HG02970 (cell line): Measurements from ENCODE around the gene TANC1.
"Not testable (repeated sequence)": the region's sequence is repeated elsewhere in the genome, so short reads cannot be mapped to it uniquely, and the experiment has no call there.

Experiments used
- ATAC-seq: cut with Tn5 transposase; IDR thresholded peaks from one replicate; pipeline ENCODE4 v1.9.1; 2021; ENCODE audit warnings: mild to moderate bottlenecking, moderate library complexity, moderate number of reproducible peaks; ENCODE audit not compliant: unreplicated experiment, low FRiP score

The TANC1 gene

DNA sequence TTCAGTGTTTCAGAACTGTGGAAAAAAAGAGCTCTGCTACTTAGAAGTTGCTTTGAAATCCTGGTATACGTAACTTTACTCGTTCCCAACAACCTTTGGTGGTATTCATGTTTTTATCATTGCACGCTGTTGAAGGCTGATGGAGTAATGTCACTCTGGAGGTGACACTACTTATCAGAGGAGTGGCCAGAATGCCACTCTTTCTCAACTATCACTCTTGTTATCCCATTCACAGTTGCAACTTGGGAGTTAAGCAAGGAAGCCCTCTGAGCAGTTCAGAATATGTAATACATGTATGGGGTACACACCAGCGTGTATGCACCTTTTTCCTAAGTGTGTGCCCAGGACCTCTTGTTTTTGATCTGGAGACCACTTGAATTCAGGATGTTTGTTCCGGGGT lies 53.6 kb downstream of the TANC1 start:
- no peak for ATAC-seq

DNA sequence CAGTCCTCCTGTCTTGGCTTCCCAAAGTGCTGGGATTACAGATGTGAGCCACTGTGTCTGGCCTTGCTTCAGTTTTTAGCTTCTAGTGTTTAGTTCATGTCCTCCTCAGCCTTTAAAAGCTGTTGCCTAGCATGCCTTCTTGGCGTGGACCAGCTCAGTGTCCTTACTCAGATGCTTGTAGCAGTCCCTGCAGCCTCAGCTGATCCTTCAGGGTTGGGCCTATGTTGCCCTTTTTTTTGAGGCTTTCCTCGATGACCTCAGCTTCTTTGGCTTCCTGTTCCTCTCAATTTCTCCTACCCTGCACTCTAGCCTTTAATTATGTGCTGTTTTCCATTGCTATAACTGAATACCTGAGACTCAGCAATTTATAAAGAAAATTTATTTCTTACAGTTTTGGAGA lies 57.7 kb downstream of the TANC1 start:
- no peak for ATAC-seq

DNA sequence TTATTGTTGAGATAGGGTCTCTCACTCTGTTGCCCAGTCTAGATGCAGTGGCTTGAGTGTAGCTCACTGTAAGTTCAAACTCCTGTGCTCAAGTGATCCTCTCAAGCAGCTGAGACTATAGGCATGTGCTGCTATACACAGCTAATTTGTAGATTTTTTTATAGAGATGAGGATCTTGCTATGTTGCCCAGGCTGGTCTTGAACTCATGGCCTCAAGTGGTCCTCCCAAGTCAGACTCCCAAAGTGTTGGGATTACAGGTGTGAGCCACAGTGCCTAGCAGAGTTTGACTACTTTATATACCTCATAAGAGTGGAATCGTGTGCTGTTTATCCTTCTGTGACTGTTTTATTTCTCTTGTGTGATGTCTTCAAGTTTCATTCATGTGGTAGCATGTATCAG lies 60.3 kb downstream of the TANC1 start:
- ATAC-seq, result no peak

DNA sequence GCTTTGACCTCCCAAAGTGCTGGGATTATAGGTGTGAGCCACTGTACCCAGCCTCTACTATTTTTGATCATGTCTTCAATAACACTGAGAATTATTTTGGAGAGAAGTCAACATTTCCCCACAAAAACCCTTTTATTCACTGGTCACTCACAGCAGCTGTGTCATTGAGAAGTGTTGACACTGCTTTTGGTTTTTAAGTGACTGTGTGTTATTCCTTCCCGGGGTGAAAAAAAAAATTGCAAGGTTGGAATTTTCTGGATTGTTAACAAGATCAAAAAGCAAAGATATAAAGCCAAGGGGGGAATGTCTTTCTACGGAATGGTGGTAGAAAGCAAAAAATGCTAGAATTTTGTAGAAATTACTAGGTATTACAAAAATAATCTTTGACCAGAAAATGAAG lies 61.5 kb downstream of the TANC1 start:
- no peak for ATAC-seq

DNA sequence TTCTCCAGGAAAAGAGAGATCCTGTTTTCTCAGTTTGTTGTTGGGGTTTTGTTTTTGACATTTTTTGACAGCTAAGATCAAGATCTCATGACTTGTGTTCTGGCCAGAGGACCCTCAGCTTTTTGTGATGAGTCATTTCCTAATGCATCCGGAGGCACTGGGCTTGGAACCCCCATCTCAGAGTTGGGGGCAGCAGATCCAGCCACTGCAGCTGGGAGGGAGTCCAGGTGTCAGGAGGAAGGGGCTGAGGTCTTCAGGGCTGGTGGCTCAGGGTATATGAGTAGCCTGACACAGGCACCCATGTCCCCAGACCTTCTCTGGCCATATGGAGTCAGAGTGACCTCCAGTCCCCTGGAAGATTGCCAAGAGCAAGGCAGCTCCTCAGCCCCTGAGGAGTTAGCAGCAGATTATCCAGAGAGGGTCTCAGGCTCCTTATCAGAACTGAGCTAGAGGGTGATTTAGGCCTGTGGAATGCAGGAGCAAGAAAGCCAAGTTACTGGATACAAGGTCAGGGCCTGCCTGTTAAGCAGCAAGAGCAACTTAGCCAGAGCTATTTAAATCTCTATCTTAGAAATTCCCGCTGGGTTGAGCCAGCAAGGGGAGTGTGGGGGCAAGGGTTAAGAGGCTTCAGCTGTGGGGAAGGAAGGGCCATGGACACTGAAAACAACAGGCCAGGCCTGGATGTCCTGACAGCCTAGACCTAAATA lies 62.4 kb downstream of the TANC1 start:
- ATAC-seq, result no peak

DNA sequence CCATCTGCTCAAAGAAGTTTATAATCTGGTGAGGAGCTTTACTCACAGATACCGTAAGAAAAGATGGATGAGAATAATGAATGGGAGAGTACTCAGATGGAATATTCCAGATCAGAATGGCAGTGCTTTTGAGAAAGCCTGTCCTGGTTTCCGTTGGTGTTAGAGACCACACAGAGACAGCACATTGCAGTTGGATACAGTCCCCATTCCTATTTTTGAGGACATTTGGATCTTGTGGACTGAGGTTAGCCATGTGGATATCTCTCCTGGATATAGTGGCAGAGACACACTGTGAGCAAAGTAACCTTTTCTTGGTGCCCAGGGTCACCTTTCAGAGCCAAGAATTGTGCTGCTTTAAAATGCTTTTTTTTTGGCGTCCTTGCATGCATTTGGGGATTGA lies 63.7 kb downstream of the TANC1 start:
- ATAC-seq, result no peak

DNA sequence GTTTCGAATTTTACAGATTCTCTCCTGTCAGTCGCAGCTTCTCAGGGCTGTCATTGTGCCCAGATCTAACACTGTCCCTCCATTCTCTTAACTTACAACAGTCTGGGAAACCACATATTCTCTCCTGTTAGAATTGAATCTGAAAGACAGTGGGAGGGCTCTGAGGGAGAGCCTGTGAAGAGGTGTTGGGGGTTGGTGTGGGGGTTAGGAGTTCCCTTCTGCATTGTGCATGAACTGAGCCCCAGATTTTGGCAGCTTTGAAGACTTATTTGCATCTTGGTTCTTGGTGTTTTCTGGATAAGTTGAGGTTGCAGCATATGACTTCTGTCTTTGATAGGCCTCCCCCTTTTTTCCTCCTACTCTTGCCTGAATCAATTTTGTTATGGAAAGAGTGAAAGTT lies 64.1 kb downstream of the TANC1 start:
- ATAC-seq, result no peak

DNA sequence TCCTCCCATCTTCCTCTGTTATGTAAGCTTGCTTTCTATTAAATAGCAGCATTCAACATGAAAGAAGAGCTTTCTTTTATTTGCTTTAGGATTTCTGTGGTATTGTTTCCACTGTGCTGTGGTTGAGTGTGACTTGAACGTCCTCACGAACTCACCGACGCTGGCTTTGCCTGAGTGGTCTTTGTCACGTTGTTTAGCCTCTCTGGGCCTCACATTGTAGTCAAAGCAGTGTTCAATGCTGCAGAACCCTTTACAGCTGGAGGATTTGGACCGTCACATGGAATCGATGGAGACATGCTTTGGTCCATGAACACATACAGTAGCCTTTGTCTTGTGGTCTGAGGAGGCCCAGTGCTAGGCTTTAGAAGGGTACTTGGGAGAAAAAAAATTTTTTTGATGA lies 66.3 kb downstream of the TANC1 start:
- no peak for ATAC-seq

DNA sequence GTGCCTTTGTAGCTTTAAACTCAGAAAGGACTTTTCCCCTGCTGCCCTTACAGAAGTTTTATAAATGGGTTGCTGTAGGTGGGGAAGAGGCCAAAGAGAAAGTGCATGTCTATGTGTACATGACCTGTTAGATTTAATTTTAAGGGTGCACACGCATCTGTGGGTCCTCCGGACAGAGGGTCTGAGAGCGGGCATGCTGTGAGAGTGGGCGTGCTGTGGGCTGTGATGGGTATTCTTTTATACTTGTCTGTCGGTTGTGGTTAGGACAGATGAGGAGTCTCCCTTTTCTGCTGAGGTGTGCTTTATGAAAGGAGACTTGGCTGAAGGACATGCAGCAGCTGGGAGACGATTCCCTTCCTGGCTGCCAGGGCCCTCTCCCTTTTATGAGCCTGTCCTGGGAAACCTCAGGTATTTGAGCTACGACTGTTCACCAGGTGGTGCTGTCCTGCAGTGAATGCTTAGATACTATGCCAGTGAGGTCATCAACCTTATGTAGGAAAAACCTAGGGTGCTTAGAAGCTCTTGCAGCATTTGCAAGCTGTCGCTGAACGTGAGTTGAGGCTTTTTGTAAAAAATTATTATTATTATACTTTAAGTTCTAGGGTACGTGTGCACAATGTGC lies 67.5 kb downstream of the TANC1 start:
- ATAC-seq, result no peak

DNA sequence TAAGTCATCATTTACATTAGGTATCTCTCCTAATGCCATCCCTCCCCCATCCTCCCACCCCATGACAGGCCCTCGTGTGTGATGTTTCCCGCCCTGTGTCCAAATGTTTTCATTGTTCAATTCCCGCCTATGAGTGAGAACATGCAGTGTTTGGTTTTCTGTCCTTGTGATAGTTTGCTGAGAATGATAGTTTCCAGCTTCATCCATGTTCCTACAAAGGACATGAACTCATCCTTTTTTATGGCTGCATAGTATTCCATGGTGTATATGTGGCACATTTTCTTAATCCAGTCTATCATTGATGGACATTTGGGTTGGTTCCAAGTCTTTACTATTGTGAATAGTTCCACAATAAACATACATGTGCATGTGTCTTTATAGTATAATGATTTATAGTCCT lies 68.0 kb downstream of the TANC1 start:
- ATAC-seq, result not testable (repeated sequence)

DNA sequence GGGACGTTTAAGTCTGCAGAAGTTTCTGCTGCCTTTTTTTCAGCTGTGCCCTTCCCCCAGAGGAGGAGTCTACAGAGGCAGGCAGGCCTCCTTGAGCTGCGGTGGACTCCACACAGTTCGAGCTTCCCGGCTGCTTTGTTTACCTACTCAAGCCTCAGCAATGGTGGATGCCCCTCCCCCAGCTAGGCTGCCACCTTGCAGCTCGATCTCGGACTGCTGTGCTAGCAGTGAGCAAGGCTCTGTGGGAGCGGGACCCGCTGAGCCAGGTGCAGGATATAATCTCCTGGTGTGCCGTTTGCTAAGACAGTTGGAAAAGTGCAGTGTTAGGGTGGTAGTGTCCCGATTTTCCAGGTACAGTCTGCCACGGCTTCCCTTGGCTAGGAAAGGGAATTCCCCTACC lies 72.9 kb downstream of the TANC1 start:
- ATAC-seq, result not testable (repeated sequence)

DNA sequence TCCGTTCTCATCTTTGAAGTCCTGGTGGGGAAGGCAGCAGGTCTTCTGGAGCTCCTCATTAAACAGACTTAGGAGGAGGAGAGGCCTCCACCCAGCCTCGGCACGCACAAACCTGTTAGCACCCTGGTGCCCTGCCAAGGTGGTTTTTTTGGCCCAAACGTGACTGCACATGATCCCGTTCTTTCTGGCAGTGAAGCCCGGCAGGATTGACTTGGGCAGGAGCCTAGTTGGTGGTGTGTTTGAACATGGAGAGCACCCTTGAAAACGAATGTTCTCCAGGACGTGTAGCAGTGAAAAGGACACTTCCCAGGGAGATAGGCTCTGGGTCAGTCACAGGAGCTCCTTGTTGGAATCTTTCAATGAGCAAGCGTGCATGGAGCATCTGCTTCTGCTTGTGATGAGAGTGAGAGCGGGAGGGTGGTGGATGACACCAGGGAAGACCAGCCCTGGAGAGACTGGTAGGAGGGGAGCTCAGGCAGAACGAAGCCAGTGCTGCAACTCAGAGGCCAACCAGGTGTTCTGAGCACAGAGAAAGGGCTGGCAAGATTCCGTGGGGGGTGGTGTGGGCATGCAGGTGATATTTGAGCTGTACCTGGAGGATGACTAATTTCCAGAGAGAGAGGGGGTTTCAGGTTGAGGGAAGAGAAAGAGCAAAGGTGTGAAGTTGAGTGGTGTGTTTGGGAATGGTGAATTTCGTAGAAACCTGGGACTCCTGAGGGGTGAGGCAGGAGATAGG lies 73.8 kb downstream of the TANC1 start:
- ATAC-seq, result no peak

DNA sequence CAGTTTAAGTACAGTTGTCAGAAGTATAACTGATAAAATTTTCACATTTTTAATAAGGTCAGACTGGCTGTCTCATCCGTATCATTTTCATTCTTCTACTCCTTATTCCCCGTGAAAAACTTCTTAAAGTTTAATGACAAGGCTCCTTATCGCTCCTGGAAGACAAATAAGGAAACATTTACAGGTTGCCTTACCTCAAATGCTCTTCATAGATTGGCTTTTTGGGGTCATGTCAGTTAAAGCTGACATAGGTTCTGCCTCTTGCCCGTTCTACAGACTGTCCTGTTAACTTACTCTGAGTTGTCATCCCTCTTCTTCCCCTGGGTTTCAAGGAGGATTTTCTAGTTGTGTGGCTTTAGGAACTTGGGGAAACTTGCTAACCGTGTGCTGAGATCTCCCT lies 75.3 kb downstream of the TANC1 start:
- ATAC-seq, result no peak

DNA sequence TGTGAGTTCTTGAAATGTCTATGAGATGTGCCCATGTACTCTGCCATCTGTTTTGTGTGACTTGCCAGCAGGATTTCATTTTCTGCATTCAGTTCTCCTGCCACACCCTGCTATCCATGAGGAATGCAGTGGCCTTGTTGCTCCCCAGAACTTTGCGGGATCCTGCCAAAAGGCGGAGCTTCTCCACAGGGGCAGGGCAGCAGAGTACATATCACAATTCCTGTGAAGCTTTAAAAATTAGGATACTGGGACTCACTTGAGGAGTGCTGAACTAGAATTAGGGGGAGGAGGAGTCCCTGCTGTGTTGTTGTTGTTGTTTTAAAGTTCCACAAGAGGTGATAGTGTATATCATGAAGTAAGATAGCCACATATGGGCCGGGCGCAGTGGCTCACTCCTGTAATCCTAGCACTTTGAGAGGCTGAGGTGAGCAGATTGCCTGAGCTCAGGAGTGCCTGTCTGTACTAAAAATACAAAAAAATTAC lies 76.4 kb downstream of the TANC1 start:
- no peak for ATAC-seq

DNA sequence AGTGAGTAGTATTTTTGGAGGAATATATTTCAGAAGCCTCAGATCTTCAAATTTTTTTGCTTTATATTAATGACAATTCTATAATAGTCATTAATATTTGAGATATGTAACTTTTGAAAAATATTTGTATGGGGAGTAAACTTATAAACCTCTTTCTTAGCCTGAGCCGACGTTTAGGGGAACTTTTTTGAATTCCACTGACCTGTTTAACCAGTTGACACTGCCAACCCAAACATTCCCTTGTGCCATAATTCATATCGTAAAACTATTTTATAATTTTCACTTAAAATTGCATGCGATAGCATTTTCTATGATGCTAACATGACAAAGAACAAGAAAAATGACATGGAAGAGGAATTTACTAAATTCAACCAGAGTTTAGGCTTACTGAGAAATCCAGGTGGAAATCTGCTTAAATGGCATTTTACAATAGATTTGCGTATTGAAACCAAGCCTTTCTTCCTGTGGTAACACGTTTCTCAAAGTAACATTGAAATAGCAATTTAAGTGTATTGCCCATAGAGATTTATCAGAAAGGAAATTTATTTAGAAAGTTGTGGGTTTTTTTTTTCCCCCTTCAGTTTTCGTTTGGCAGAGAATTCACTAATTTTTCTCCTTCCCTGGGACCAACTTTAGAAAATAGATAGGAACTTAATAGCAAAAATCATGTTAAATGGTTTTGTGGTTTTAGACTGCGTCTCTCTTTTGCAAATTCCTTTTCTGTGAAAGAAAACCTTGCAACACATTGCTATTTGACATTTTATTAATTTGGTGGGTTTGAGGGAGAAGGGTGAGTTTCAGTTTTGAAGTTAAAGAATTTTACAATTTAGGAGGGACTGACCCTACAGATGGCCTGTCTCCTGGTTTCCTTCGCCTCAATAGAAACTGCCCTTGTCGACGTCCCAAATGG lies 77.4 kb downstream of the TANC1 start:
- ATAC-seq, result no peak

DNA sequence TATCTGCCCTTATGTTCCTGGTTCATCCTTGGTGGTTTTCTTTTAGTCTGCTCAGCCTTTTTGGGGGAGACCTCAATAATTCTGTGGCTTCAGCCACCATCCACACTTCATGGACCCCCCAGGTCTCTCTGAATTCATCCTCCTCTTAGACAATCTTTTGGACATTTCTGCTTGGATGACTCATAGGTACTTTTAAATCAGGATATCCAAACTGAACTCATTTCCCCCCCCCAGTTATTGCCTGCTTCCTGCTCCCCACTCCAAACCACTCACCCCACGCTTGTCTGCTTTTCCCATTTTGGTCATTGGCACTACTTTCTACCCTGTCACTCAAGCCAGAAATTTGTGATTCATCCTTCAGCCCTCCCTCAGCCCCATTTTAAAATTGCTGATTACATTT lies 78.5 kb downstream of the TANC1 start:
- no peak for ATAC-seq

DNA sequence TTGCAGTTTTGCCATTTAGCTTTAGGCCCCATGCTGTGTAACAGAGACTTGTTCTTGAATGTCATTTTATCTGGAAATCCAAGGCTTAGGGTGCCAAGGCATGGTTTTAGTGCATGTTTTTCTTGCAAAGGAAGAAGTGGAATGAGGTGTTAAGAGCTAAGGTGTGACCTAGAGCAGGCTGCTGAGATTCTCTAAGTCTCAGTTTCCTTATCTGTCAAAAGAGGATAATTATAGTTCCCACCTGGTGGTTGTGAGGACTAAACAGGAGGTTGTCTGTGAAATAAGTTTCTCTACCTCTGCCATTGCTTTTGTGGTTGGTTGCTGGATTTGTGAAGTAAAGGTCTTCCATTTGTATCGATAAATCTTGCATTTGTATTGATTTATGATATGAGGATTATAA lies 82.0 kb downstream of the TANC1 start:
- no peak for ATAC-seq

DNA sequence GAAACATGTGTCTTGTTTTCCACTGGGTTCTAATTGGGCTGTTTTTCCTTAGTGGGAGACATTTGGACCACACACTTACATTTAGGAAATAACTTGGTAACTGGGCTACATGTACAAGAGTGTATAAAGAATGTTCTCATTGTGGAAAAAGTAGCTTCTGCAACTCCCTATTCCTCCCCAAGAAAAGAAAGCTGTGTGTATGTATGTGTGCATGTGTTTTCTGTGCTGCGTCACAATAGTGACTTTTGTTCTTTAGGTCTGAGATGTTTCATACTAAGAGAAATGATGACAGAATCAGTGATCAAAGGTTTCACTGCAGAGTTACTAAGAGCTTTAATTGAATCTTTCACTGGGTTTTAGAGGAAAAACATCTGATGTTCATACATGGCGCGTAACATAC lies 82.7 kb downstream of the TANC1 start:
- no peak for ATAC-seq

DNA sequence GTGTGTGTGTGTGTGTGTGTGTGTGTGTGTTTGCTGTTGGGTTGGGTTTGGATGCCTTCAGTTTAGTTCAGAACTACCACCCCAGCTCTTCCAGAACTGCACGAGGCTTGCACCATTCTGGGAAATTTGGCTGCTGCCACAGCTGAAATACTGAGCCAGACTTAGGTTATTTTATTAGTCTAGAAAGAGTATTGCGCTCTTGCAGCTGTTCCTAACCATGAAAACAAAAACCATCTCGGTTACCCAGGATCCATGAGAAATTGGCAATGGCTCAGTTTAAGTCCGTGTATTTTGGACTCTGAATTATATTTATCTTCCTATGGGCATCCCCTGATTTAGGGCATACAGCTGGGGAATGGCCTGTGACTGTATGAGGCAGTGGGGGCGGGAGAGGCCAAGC lies 83.2 kb downstream of the TANC1 start:
- ATAC-seq, result no peak

DNA sequence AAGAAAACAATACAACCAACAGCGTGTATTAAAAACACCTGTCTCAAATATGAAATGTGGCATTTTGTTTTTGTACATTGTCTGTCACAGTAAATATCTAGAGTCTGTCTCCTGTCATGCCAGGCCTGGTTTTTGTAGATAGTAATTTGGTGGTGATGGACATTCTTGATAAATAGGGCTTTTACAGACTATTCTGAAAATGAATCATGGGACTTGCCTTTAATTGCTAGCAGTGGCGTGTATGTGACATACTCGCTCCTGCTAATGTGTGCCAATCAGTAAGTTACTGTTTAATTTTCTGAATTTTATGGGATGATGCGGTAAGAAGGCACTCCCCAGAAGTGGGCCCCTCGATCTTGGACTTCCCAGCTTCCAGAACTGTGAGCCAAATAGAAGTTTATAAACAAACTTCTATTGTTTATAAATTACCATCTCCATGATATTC lies 83.7 kb downstream of the TANC1 start:
- ATAC-seq, result no peak
